ENCODE data around the gene JAKMIP2. TPM values are rescaled to one million over a fixed set of nuclear protein-coding genes. Genes with fewer than 3 reads are reported as not detected.

Gene JAKMIP2
- polyA plus RNA-seq, 1 of the 3 experiments (the other 2 are of a cell fraction): 2.1 TPM

DNA sequence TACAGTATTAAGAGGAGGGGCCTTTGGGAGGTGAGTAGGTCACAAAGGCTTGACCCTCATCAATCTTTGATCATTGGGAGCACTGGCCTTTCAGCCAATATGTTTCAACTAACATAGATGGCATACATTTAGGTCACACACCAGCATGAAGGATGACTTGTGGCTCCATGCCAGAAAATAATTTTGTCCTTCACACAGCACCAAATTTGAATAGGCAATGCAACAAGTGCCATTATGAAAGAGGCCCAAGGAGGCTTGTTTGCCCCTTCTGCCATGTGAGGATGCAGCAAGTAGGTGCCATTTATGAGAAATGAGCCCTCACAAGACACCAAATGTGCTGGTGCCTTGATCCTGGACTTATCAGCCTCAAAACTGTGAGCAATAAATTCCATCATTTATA is 81.1 kb downstream of the JAKMIP2 start:
- Histone ChIP-seq H3K9ac (no peak overlapping the region), H3K4me3 (ENCODE audit: low read depth in 2 of 2, low read length in 1 of 2) (no peak overlapping the region), H3K9me3 (no peaks in the 10 kb centered on the region), H3K4me2 (no peak overlapping the region), H3K4me1 (ENCODE audit: control insufficient read depth in 1 of 2, insufficient read depth in 2 of 2, low read depth in 1 of 2, low read length in 1 of 2) (no peaks in the 10 kb centered on the region), H3F3A (replicated peaks; ENCODE audit: insufficient read depth) (no peaks in the 10 kb centered on the region), H4K20me1 (ENCODE audit: insufficient read depth) (no peaks in the 10 kb centered on the region), H3K9me2 (no peaks in the 10 kb centered on the region), H2AFZ (ENCODE audit: low read depth) (no peak overlapping the region), H3K27me3 (ENCODE audit: insufficient read depth) (no peaks in the 10 kb centered on the region), H3K36me3 (replicated peaks in 1 of 2; ENCODE audit: control insufficient read depth in 1 of 2, insufficient read depth in 2 of 2, low read length in 1 of 2) (no peaks in the 10 kb centered on the region), H3K79me2 (ENCODE audit: insufficient read depth) (no peaks in the 10 kb centered on the region), H3K27ac (ENCODE audit: low read depth in 2 of 2, low read length in 1 of 2) (no peak overlapping the region)
- DNase-seq: no peak
- no peak for TF ChIP-seq POLR2AphosphoS5 (IDR thresholded peaks at IDR 0.05; ENCODE audit: low read depth, low read length)
- POLR2A ChIA-PET: no interaction called here
- CTCF ChIA-PET: no interaction called here

DNA sequence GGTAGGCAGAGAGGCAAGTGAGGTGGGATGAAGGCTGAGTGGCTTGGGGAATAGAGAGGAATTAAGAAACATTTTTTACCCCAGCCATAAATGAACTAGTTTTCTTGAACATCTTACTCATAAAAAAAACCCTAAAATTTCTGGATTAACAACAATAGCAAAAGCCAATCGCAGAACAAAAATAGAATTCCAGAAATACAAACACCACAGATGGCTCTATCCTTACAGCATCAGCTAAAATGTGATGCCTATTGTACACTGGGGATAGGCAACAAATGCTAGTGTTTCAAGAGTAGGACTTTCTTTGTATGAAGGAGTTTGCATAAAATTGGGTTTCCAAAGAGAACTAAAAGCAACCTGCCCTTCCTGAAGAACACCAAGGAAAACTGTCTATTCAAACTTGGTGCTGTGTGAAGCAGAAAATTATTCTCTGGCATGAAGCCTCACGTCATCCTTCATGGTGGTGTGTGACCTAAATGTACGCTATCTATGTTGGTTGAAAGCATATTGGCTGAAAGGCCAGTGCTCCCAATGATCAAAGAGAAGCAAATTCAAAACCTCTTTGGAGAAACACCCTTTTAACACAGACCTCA is 82.9 kb downstream of the JAKMIP2 start:
- no peaks in the 10 kb centered on the region for H3K27me3 ChIP-seq (ENCODE audit: insufficient read depth)
- WGBS (ENCODE audit: low lambda C conversion rate): 50% methylated on average over 3 of the region's 3 CpGs
- no peak overlapping the region for H3K4me2 ChIP-seq
- H2AFZ ChIP-seq (ENCODE audit: low read depth): no peak overlapping the region
- no peak overlapping the region for H3K4me3 ChIP-seq (ENCODE audit: low read depth in 2 of 2, low read length in 1 of 2)
- DNase-seq: no peak
- H3K9me3 ChIP-seq: no peaks in the 10 kb centered on the region
- no peaks in the 10 kb centered on the region for H4K20me1 ChIP-seq (ENCODE audit: insufficient read depth)
- no peaks in the 10 kb centered on the region for H3F3A ChIP-seq (replicated peaks; ENCODE audit: insufficient read depth)
- POLR2A ChIA-PET: no interaction called here
- H3K79me2 ChIP-seq (ENCODE audit: insufficient read depth): no peaks in the 10 kb centered on the region
- H3K36me3 ChIP-seq (replicated peaks in 1 of 2; ENCODE audit: control insufficient read depth in 1 of 2, insufficient read depth in 2 of 2, low read length in 1 of 2): no peaks in the 10 kb centered on the region
- CTCF ChIA-PET: no interaction called here
- no peak overlapping the region for H3K9ac ChIP-seq
- H3K4me1 ChIP-seq (ENCODE audit: control insufficient read depth in 1 of 2, insufficient read depth in 2 of 2, low read depth in 1 of 2, low read length in 1 of 2): peaks cover 0 to 1% of the 10 kb centered on the region in 2 experiments; a peak in 1 of 4 replicates
- no peak for TF ChIP-seq CHD2 (IDR thresholded peaks at IDR 0.05; ENCODE audit: low read length, partially characterized antibody)
- no peak overlapping the region for H3K27ac ChIP-seq (ENCODE audit: low read depth in 2 of 2, low read length in 1 of 2)
- no peaks in the 10 kb centered on the region for H3K9me2 ChIP-seq

DNA sequence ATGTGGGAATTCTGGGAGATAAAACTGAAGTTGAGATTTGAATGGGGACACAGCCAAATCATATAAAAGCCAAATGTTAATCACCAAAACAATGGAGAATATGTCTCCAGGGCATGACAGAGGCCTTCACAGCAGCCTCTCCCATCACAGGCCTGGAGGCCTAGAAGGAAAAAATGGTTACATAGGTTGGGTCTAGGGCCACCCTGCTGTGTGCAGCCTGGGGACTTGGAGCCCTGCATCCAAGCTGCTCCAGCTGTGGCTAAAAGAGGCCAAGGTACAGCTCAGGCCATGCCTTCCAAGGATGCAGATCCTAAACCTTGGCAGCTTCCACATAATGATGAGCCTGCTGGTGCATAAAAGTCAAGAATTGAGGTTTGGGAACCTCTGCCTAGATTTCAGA is 85.1 kb downstream of the JAKMIP2 start:
- ChIA-PET CTCF (no interaction called here), POLR2A (no interaction called here)
- TF ChIP-seq CHD2 (IDR thresholded peaks at IDR 0.05; ENCODE audit: low read length, partially characterized antibody) (no peak), YY1 (IDR thresholded peaks at IDR 0.05; ENCODE audit: low read depth) (no peak), SIN3A (IDR thresholded peaks at IDR 0.05; ENCODE audit: borderline replicate concordance, low read depth, low read length) (no peak), TEAD4 (IDR thresholded peaks at IDR 0.05; ENCODE audit: borderline replicate concordance, insufficient read depth) (no peak), TCF12 (IDR thresholded peaks at IDR 0.05) (no peak), EZH2phosphoT487 (IDR thresholded peaks at IDR 0.05; ENCODE audit: borderline replicate concordance, low read depth) (no peak)
- TF ChIP-seq, protein P1, sequence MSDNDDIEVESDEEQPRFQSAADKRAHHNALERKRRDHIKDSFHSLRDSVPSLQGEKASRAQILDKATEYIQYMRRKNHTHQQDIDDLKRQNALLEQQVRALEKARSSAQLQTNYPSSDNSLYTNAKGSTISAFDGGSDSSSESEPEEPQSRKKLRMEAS (IDR thresholded peaks at IDR 0.05; ENCODE audit: low read depth): no peak
- TF ChIP-seq, protein P2, sequence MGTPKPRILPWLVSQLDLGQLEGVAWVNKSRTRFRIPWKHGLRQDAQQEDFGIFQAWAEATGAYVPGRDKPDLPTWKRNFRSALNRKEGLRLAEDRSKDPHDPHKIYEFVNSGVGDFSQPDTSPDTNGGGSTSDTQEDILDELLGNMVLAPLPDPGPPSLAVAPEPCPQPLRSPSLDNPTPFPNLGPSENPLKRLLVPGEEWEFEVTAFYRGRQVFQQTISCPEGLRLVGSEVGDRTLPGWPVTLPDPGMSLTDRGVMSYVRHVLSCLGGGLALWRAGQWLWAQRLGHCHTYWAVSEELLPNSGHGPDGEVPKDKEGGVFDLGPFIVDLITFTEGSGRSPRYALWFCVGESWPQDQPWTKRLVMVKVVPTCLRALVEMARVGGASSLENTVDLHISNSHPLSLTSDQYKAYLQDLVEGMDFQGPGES (IDR thresholded peaks at IDR 0.05; ENCODE audit: low read depth, low read length): no peak
- Histone ChIP-seq H3K4me2 (no peak overlapping the region), H3K4me1 (ENCODE audit: control insufficient read depth in 1 of 2, insufficient read depth in 2 of 2, low read depth in 1 of 2, low read length in 1 of 2) (peaks cover 0 to 6% of the 10 kb centered on the region in 2 experiments; a peak in 2 of 4 replicates), H3K36me3 (replicated peaks in 1 of 2; ENCODE audit: control insufficient read depth in 1 of 2, insufficient read depth in 2 of 2, low read length in 1 of 2) (no peaks in the 10 kb centered on the region), H3K4me3 (ENCODE audit: low read depth in 2 of 2, low read length in 1 of 2) (no peak overlapping the region), H3K27ac (ENCODE audit: low read depth in 2 of 2, low read length in 1 of 2) (no peak overlapping the region), H2AFZ (ENCODE audit: low read depth) (no peak overlapping the region), H3K27me3 (ENCODE audit: insufficient read depth) (no peaks in the 10 kb centered on the region), H4K20me1 (ENCODE audit: insufficient read depth) (no peaks in the 10 kb centered on the region), H3K9me2 (no peaks in the 10 kb centered on the region), H3K9me3 (no peaks in the 10 kb centered on the region), H3K9ac (no peak overlapping the region), H3F3A (replicated peaks; ENCODE audit: insufficient read depth) (no peaks in the 10 kb centered on the region), H3K79me2 (ENCODE audit: insufficient read depth) (no peaks in the 10 kb centered on the region)
- DNase-seq: no peak
